ENCODE results near the gene JCHAIN. TPM values are rescaled to one million over a fixed set of nuclear protein-coding genes. Genes with fewer than 3 reads are reported as not detected.

The JCHAIN gene
- total and polyA plus RNA-seq, 2 of the 8 experiments (the other 6 are each of a cell fraction or from before 2014, with no cell fraction given): not detected

DNA sequence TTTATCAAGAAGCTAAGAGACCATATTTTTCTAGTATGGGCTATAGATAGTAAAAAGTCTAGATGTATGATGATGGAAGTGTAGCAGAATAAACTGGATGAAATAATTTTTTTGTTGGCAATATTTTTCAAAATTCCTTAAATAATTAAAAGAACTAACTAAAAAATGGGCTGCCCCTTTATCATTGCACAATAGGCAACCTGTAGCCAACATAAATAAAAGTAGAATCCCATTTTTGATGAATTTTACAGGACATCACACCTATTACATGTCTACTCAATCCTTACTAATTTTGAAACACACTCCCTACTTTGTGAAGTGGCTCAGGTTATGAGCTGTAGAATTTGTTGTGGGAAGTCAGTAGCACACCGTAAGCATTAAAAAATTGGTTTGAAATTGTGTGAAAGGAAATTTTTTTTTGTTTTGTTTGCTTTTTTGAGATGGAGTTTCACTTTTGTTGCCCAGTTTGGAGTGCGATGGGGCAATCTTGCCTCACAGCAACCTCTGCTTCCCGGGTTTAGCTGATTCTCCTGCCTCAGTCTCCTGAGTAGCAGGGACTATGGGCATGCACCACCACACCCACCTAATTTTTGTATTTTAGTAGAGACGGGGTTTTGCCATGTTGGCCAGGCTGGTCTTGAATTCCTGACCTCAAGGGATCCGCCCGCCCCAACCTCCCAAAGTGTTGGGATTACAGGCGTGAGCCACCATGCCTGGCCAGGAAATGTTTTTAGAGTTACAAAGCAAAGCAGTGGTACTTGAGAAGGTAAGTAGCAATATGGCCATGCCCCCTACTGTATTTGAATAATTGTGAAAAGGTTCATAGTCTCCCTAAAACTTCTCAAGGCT lies 46.5 kb upstream of the JCHAIN start (continued):
- TF ChIP-seq CHD2 (IDR thresholded peaks at IDR 0.05; ENCODE audit: low read length): no peak
- no peak for TF ChIP-seq CHD7 (IDR thresholded peaks at IDR 0.05; ENCODE audit: insufficient replicate concordance, low read length)
- TF ChIP-seq RBBP5 (IDR thresholded peaks at IDR 0.05; ENCODE audit: borderline replicate concordance, low read depth, low read length): no peak
- TF ChIP-seq SP2 (IDR thresholded peaks at IDR 0.05; ENCODE audit: low read length): no peak

Data from H1 (cell line).